ENCODE measurements around the gene PDE1A. TPM values are rescaled to one million over a fixed set of nuclear protein-coding genes. Genes with fewer than 3 reads are reported as not detected.

PDE1A gene
- total RNA-seq, 1 donor from 2014 or later, result not detected

DNA sequence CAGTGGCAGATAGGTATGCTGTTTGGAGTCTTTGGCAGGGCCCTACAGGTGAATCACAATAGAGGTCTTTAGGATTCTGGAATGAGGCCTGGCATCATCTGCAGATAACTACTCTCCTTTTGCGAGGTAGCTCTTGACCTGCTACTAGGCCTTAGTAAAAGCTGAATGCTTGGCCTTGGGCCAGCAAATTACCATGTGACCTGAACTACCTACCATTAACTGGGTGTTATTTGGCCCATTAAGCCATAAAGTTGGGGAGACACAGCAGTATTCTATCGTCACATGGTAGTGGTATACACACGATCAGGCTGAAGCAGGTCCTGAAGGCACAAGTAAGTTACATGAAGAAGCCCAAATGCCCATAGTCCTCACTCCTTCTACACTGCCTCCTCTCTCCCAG, 263.0 kb downstream of the PDE1A start:
- Mint-ChIP-seq H3K27me3 (ENCODE audit: insufficient read depth) (no peaks in the 10 kb centered on the region), H3K4me3 (no peak overlapping the region)

DNA sequence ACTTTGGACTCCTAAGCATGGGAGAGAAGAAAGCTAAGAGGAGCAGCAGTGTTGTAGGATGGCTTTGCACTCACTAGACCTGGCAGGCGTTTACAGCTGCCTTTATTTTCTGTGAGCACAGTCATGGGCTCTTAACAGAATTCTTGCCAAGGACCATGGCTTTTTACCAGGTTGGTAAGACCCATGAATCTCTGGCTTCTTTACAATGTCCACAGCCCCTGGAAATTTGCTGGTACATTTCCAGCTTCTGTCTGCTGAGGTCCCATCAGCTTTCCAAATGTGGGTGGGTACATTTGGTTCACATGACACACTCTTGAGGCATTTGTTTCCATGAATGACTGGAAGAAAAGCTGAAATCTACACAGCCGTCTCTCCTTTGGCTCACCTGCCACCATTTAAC, 278.5 kb downstream of the PDE1A start:
- no peaks in the 10 kb centered on the region for H3K36me3 Mint-ChIP-seq (ENCODE audit: low read depth)
- no peaks in the 10 kb centered on the region for H3K27me3 Mint-ChIP-seq (ENCODE audit: insufficient read depth)
- no peak for DNase-seq (ENCODE audit: low spot score)

More for the DNA sequence above, 263.0 kb downstream of the PDE1A start:
- intact Hi-C loops (cut with micrococcal nuclease), result no loop called here
- Mint-ChIP-seq H3K9me3 (no peaks in the 10 kb centered on the region), H3K4me1 (ENCODE audit: low read depth) (no peaks in the 10 kb centered on the region), H3K27ac (no peak overlapping the region), H3K36me3 (ENCODE audit: low read depth) (no peaks in the 10 kb centered on the region)
- no peak for DNase-seq (ENCODE audit: low spot score)

DNA sequence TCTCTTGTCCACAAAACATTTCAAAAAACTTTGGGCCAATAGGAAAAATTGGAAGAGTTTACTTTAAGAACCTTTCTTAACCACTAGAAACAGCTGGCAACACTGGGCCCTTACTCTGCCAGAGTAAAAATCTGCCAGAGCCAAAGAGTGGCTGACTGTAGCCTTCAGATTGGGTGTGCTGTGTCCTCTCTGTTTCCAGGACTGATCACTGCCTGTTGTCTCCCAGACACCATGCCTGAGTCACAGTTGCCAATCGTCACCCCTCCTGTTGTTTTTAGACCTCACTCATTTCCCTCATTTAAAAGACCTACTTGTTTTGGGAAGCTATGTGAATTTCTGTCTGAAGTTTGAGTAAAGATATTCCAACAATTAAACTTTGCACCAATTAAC, 282.1 kb downstream of the PDE1A start:
- intact Hi-C loops (cut with micrococcal nuclease), result no loop called here
- Mint-ChIP-seq H3K27ac (no peak overlapping the region), H3K4me3 (no peak overlapping the region), H3K36me3 (ENCODE audit: low read depth) (no peaks in the 10 kb centered on the region), H3K9me3 (no peaks in the 10 kb centered on the region), H3K4me1 (ENCODE audit: low read depth) (no peaks in the 10 kb centered on the region), H3K27me3 (ENCODE audit: insufficient read depth) (peaks cover 2% of the 10 kb centered on the region)
- no peak for DNase-seq (ENCODE audit: low spot score)

More for the DNA sequence above, 278.5 kb downstream of the PDE1A start:
- Mint-ChIP-seq H3K4me3 (no peak overlapping the region), H3K27ac (no peak overlapping the region), H3K9me3 (no peaks in the 10 kb centered on the region), H3K4me1 (ENCODE audit: low read depth) (no peaks in the 10 kb centered on the region)
- intact Hi-C loops (cut with micrococcal nuclease), result no loop called here

DNA sequence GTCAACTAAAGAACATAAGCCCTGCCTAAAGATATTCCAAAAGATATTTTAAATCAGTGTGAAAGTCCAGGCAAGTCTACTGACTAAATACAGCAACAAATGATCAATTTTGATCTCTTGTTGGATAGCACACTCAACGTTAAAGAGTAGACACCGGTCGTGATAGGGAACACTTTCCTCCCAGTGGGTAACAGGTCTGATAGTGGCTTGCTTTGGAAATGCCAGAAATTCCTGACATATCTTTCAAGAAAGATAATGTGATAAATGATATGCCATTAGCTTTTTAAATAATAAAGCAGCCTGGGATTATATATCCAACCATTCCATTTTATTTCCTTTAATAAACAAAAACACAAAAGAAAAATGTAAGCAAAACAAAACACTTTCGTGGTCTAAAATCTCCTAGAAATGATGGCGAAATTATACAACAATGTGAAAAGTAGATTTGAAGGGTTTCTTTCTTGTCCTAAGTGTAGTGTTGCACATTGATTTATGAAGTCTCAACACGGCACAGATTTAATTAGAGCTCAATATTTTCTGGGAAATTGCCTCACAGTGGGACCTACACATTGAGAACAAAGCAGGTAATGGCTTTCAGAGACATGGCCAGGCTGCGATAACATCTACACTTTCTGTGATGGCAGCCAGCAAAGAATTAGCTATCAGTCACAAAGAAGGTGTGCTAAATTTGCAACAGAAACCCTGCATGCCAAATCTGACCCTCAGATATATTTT, 282.6 kb downstream of the PDE1A start:
- Mint-ChIP-seq H3K36me3 (ENCODE audit: low read depth) (no peaks in the 10 kb centered on the region), H3K27ac (no peak overlapping the region)

DNA sequence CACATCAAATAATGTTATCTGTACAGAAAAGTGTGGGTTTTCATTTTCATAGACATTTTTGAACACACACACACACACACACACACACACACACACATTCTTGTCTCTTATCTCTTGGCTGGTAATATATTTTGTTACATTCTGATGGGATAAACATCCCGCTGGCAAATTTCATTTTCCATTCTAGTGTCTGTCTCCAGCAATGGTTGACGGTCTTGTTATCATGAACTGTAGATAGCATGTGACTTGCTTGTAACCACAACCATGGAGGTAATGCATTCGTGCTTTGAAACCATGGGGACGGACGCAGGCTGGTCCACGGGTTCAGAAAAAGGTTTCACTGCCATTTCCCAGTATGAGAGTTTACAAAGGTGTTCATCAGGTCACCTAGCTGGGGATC, 284.8 kb downstream of the PDE1A start:
- Mint-ChIP-seq H3K36me3 (ENCODE audit: low read depth) (no peaks in the 10 kb centered on the region), H3K27ac (no peak overlapping the region), H3K27me3 (ENCODE audit: insufficient read depth) (peaks cover 2% of the 10 kb centered on the region), H3K4me3 (no peak overlapping the region), H3K4me1 (ENCODE audit: low read depth) (no peaks in the 10 kb centered on the region), H3K9me3 (no peaks in the 10 kb centered on the region)
- DNase-seq (ENCODE audit: low spot score), result no peak
- intact Hi-C loops (cut with micrococcal nuclease), result no loop called here

More for the DNA sequence above, 282.6 kb downstream of the PDE1A start:
- Mint-ChIP-seq H3K9me3 (no peaks in the 10 kb centered on the region), H3K4me3 (no peak overlapping the region), H3K27me3 (ENCODE audit: insufficient read depth) (peaks cover 2% of the 10 kb centered on the region), H3K4me1 (ENCODE audit: low read depth) (no peaks in the 10 kb centered on the region)
- no peak for DNase-seq (ENCODE audit: low spot score)
- intact Hi-C loops (cut with micrococcal nuclease), result no loop called here

DNA sequence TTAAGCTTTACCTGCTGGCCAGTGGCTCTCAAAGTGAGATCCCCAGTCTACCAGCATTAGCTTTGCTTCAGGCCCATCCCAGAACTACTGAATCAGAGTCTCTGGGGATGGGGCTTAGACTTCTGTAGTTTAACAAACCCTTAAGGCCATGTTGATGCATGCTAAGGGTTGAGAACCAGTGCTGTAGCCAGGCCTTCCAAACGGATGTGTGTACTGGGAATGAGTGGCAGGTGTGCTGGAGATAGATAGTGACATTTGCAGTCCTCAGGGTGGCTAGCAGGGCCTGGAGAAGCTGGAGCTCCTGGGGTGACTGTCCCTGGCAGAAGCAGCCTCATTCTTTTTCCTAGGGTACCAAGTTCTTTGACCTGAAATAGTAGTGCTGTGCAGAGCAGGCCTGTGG, 292.6 kb downstream of the PDE1A start:
- no peak for DNase-seq (ENCODE audit: low spot score)
- Mint-ChIP-seq H3K27ac (no peak overlapping the region), H3K27me3 (ENCODE audit: insufficient read depth) (no peaks in the 10 kb centered on the region), H3K4me1 (ENCODE audit: low read depth) (no peaks in the 10 kb centered on the region), H3K4me3 (no peak overlapping the region), H3K9me3 (no peaks in the 10 kb centered on the region), H3K36me3 (ENCODE audit: low read depth) (no peaks in the 10 kb centered on the region)
- intact Hi-C loops (cut with micrococcal nuclease), result no loop called here

DNA sequence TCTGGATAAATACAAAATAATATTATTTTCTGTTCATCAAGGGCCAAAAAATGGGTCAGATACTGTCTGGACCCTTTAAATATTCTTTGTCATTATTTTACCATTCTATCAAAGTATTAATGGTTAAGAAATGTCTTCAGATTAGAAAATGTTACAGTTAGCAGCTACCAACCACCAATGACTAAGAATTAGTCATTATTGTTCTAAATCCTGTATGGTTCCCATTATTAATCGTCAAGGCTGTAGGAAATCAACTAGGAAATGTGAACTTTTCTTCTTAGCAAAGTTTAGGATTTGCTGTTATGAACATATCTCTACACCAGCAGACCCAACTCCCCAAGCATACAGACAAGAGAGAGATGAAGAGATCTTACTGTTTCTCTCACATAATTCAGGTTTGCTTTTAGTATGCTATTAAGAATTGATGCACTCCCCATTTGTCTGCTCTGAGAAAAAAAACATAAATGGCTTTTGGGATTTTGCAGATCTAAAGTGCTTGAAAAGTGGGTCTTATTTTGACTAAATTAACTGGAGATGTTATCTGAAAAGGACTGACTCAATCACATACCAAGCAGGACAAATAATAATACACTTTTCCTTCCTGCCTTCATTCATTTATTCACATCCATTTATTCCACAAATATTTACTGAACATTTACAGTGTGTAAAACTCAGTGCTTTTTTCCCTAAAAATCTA, 293.5 kb downstream of the PDE1A start:
- no peak for DNase-seq (ENCODE audit: low spot score)
- Mint-ChIP-seq H3K27me3 (ENCODE audit: insufficient read depth) (no peaks in the 10 kb centered on the region), H3K9me3 (no peaks in the 10 kb centered on the region), H3K4me1 (ENCODE audit: low read depth) (no peaks in the 10 kb centered on the region), H3K36me3 (ENCODE audit: low read depth) (no peaks in the 10 kb centered on the region), H3K4me3 (no peak overlapping the region), H3K27ac (no peak overlapping the region)
- intact Hi-C loops (cut with micrococcal nuclease), result no loop called here

DNA sequence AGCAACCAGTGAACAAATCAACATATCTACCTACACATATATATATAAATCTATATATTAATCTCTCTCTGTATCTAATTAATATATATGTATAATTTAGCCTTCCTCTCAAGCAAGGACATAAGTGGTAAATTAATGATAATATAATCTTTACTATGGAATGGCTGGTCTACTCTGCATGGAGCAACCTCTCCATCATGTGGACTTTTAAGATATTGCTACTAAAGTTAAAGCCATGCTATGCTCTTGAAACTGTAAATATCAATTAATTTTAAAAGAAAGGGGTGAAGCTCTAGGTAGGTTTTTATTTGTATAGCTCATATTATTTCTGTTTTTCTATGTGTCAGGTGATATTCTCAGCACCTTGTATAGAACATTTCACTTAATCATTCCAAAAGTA, 294.2 kb downstream of the PDE1A start:
- no peak overlapping the region for H3K27ac Mint-ChIP-seq
- intact Hi-C loops (cut with micrococcal nuclease), result no loop called here
- DNase-seq (ENCODE audit: low spot score), result no peak
- H3K27me3 Mint-ChIP-seq (ENCODE audit: insufficient read depth), result peaks cover 1% of the 10 kb centered on the region
- no peaks in the 10 kb centered on the region for H3K36me3 Mint-ChIP-seq (ENCODE audit: low read depth)
- no peaks in the 10 kb centered on the region for H3K4me1 Mint-ChIP-seq (ENCODE audit: low read depth)
- H3K4me3 Mint-ChIP-seq, result no peak overlapping the region
- no peaks in the 10 kb centered on the region for H3K9me3 Mint-ChIP-seq

DNA sequence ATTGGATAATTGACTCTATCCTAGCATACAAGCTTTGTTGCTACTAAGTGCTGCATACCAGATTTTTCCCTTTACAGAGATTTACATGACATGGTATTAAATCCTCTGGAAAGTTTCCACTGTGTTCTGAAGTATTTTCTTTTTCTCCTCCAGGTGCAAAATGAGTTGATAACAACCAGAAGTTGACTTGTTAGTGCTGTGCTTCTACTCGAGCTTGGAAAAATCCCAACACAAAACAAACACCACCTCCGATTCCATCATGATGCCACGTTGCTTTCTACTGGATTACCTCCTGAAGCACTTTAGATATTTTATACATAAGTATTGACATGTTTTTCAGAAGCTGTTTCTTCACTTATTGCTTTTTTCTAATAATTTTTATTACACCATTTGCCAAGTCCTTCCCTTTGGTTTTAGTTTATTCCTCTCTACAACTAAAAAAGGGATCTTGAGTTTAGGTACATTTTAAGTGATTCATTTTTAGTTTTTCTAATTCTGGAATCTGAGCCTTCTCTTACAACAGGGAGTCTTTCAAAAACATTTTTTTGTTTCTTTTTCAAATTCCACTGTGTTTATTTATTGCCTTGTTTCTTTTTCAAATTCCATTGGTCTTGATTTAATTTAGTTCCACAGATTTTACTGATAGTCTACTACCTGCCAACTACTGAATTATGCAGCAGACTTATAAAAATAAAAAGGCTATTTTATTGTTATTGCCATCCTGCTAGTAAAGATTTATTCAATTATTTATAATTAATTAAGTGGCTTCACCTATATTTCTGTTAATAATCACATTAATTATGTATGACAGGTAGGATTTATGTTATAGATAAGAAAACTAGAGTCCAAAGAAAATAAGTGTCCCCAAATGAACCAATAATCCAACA, 297.8 kb downstream of the PDE1A start:
- H3K27me3 Mint-ChIP-seq (ENCODE audit: insufficient read depth), result peaks cover 1% of the 10 kb centered on the region
- H3K9me3 Mint-ChIP-seq, result no peaks in the 10 kb centered on the region
- H3K27ac Mint-ChIP-seq, result no peak overlapping the region
- no peak for DNase-seq (ENCODE audit: low spot score)
- no peaks in the 10 kb centered on the region for H3K4me1 Mint-ChIP-seq (ENCODE audit: low read depth)
- no peak overlapping the region for H3K4me3 Mint-ChIP-seq
- intact Hi-C loops (cut with micrococcal nuclease), result no loop called here
- H3K36me3 Mint-ChIP-seq (ENCODE audit: low read depth), result no peaks in the 10 kb centered on the region

DNA sequence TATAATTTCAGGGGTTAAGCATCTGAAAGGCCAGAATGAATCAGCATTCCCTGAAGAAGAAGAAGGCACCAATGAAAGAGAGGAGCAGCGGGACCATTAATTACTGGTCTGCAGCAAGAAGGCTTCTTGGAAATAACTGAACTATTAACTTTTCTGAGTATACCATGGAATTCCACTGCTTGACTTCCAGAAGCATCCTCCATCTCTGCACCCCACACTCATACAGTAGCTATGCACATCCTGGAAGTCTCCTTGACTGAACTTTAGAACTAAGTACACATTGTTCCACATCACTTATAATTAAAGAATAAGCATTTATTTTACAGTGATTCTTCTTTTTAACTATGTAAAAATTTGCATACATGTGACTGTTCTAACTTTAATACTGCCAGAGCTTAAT, 309.6 kb downstream of the PDE1A start:
- intact Hi-C loops (cut with micrococcal nuclease), result no loop called here
- no peaks in the 10 kb centered on the region for H3K36me3 Mint-ChIP-seq (ENCODE audit: low read depth)
- no peak overlapping the region for H3K27ac Mint-ChIP-seq
- no peak overlapping the region for H3K4me3 Mint-ChIP-seq
- H3K9me3 Mint-ChIP-seq, result no peaks in the 10 kb centered on the region
- DNase-seq (ENCODE audit: low spot score), result no peak
- H3K27me3 Mint-ChIP-seq (ENCODE audit: insufficient read depth), result no peaks in the 10 kb centered on the region
- no peaks in the 10 kb centered on the region for H3K4me1 Mint-ChIP-seq (ENCODE audit: low read depth)

DNA sequence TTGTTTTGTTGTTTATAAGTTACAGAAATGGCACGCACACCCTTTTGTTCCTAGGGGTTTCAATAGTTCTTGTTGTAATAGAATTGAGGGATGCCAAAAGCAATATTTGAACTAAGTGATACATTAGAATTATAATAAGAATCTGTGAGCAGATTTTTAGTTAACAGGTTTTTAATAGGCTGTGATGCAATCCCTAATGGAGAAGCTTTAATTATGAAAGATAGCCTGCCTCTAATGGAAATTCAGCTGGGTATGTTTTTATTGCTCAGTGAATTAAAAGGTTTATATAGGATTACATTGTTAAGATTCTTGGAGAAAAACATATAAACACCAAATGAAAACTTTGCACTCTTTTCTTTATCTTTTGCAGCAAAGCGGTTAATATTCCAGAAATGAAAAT, 310.1 kb downstream of the PDE1A start:
- intact Hi-C loops (cut with micrococcal nuclease), result no loop called here
- H3K27ac Mint-ChIP-seq, result no peak overlapping the region
- H3K36me3 Mint-ChIP-seq (ENCODE audit: low read depth), result no peaks in the 10 kb centered on the region
- H3K9me3 Mint-ChIP-seq, result no peaks in the 10 kb centered on the region
- H3K4me3 Mint-ChIP-seq, result no peak overlapping the region
- H3K27me3 Mint-ChIP-seq (ENCODE audit: insufficient read depth), result no peaks in the 10 kb centered on the region
- no peak for DNase-seq (ENCODE audit: low spot score)
- H3K4me1 Mint-ChIP-seq (ENCODE audit: low read depth), result no peaks in the 10 kb centered on the region

DNA sequence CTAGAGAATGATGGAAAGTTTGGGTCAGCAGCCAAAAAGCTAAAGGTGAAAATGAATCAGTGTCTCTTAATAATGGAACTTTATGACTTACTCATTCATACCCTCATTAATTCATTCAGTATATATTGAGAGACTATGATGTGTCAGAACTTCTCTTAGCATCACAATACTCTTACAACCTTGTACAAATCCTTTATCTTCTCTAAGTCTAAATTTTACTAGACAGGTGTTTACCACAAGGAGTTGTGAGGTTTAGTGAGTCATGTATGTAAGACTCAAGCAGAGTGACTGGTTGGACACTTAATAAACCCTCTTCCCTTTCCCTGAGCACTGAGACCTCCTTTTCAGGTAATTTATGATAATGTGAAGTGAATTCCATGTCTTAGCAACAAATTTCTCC, 311.6 kb downstream of the PDE1A start:
- Mint-ChIP-seq H3K4me3 (no peak overlapping the region), H3K27ac (no peak overlapping the region), H3K4me1 (ENCODE audit: low read depth) (no peaks in the 10 kb centered on the region), H3K27me3 (ENCODE audit: insufficient read depth) (no peaks in the 10 kb centered on the region), H3K36me3 (ENCODE audit: low read depth) (no peaks in the 10 kb centered on the region), H3K9me3 (no peaks in the 10 kb centered on the region)
- intact Hi-C loops (cut with micrococcal nuclease), result no loop called here
- DNase-seq (ENCODE audit: low spot score), result no peak

DNA sequence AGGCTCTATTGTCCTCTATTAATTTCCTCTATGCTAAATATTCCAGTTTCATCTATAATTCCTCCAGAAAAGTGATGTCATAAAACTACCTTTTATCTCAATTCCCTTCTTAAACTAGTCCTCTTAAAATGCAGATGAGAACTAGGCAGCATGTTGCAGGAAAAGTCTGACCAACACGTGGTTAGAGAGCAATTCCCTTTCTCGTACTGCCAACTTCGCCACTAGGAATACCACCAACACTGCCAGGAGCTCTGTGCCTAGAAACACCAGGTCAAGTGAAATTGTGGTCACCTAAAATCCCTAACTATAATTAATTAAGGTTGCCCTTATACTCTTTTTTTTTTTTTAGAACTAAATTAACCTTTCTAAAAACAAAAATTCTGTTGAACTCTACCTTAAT, 313.5 kb downstream of the PDE1A start:
- intact Hi-C loops (cut with micrococcal nuclease), result no loop called here
- H3K36me3 Mint-ChIP-seq (ENCODE audit: low read depth), result no peaks in the 10 kb centered on the region
- no peaks in the 10 kb centered on the region for H3K4me1 Mint-ChIP-seq (ENCODE audit: low read depth)
- no peaks in the 10 kb centered on the region for H3K27me3 Mint-ChIP-seq (ENCODE audit: insufficient read depth)
- no peaks in the 10 kb centered on the region for H3K9me3 Mint-ChIP-seq
- H3K4me3 Mint-ChIP-seq, result no peak overlapping the region
- DNase-seq (ENCODE audit: low spot score), result no peak
- H3K27ac Mint-ChIP-seq, result no peak overlapping the region

All from activated T-helper 1 cell treated with anti-CD3 and anti-CD28 coated beads, Interleukin-12 subunit alpha, Interleukin-12 subunit beta, Interleukin-2, Interleukin-4 antibody, amounts not matched to agents 30 ng/mL and 10 ng/mL and 1 ng/mL, durations not matched to agents 14 hours and 24 hours and 36 hours (primary cell).